Endodermal cell (in vitro differentiated cells): Measurements from ENCODE around the gene MAPKAPK3. TPM values are rescaled to one million over a fixed set of nuclear protein-coding genes. Genes with fewer than 3 reads are reported as not detected.

Experiments used
- DNase-seq: peaks from one replicate; pipeline ENCODE4 v3.0.0-alpha.2; 2017
- H3K27ac ChIP-seq: 2 replicates; pipeline ENCODE4 v1.5.1; 2013; ENCODE audit warnings: mild to moderate bottlenecking, low read depth, low read length, moderate library complexity
- H3K27me3 ChIP-seq: 2 replicates; pipeline ENCODE4 v1.6.1; 2013; ENCODE audit warnings: mild to moderate bottlenecking, low read length, moderate library complexity; ENCODE audit not compliant: insufficient read depth, control insufficient read depth, poor library complexity, severe bottlenecking
- H3K36me3 ChIP-seq: 2 replicates; pipeline ENCODE4 v1.7.0; 2013; ENCODE audit warnings: mild to moderate bottlenecking, low read length, moderate library complexity; ENCODE audit not compliant: control insufficient read depth, insufficient read depth
- H3K4me1 ChIP-seq: one replicate; pipeline ENCODE4 v1.7.0; 2013; ENCODE audit warnings: low read length; ENCODE audit not compliant: control insufficient read depth, insufficient read depth
- H3K4me3 ChIP-seq: 2 replicates; pipeline ENCODE4 v1.5.1; 2013; ENCODE audit warnings: mild to moderate bottlenecking, low read length, moderate library complexity
- H3K9ac ChIP-seq: 2 replicates; pipeline ENCODE4 v1.6.1; 2013; ENCODE audit warnings: mild to moderate bottlenecking, low read length, moderate library complexity; ENCODE audit not compliant: poor library complexity, severe bottlenecking; ENCODE audit errors: extremely low read depth
- H3K9me3 ChIP-seq: 2 replicates; pipeline ENCODE4 v1.6.1; 2013; ENCODE audit warnings: mild to moderate bottlenecking, low read length, moderate library complexity; ENCODE audit not compliant: control insufficient read depth
- H3K27ac Mint-ChIP-seq: 2 replicates; pipeline ENCODE4 v1.8.0; 2020; ENCODE audit warnings: mixed read lengths
- H3K27me3 Mint-ChIP-seq: 2 replicates; pipeline ENCODE4 v1.8.0; 2021; ENCODE audit warnings: mild to moderate bottlenecking, mixed read lengths; ENCODE audit not compliant: insufficient read depth
- H3K36me3 Mint-ChIP-seq: 2 replicates; pipeline ENCODE4 v1.8.0; 2020; ENCODE audit warnings: low read depth, mixed read lengths
- H3K4me1 Mint-ChIP-seq: 2 replicates; pipeline ENCODE4 v1.8.0; 2020; ENCODE audit warnings: mixed read lengths
- H3K4me3 Mint-ChIP-seq: 2 replicates; pipeline ENCODE4 v1.8.0; 2020; ENCODE audit warnings: mild to moderate bottlenecking, moderate library complexity, mixed read lengths
- H3K9me3 Mint-ChIP-seq: 2 replicates; pipeline ENCODE4 v1.8.0; 2020; ENCODE audit warnings: mild to moderate bottlenecking, mixed read lengths
- WGBS, 2 experiments: methylation state at CpG; one replicate each; pipeline versions ENCODE4 v1.1.5 to v1.1.7; 2013; ENCODE audit warnings: missing lambda C conversion rate in 2 of 2, mixed read lengths in 1 of 2; ENCODE audit not compliant: insufficient coverage in 1 of 2, insufficient read length in 1 of 2; 5-methylcytosine and 5-hydroxymethylcytosine counted together
- total RNA-seq, 2 donors: library from RNA; stranded (reverse); fragmentation: NEBNext Ultra II Directional in 1 of 2; extraction: Animal tissue kit (Norgen Biotek cat#: 25700) in 1 of 2; gene quantifications; 2 replicates in 1 of 2; 3 replicates in 1 of 2; pipeline ENCODE4 v1.2.1, GENCODE V29; 2021
- TF ChIP-seq, protein P1 (sequence below): fragments of 200-600 bp; sonication (generic); conservative IDR thresholded peaks from 2 replicates; pipeline ENCODE4 v1.5.0; 2021; ENCODE audit warnings: antibody characterized with exemption, mild to moderate bottlenecking

Gene MAPKAPK3
- total RNA-seq, 2 donors from 2014 or later, result 37.2 to 39.7 TPM

- Histone ChIP-seq H3K36me3 (peaks cover 6% of the 10 kb centered on the region), H3K27ac (no peak overlapping the region), H3K9ac (no peak overlapping the region), H3K4me1 (no peaks in the 10 kb centered on the region), H3K9me3 (no peaks in the 10 kb centered on the region), H3K27me3 (peaks cover 6% of the 10 kb centered on the region), H3K4me3 (no peak overlapping the region)
- Mint-ChIP-seq H3K27ac (no peak overlapping the region), H3K27me3 (peaks cover 13% of the 10 kb centered on the region), H3K4me3 (no peak overlapping the region), H3K9me3 (no peaks in the 10 kb centered on the region), H3K36me3 (no peaks in the 10 kb centered on the region), H3K4me1 (peaks cover 4% of the 10 kb centered on the region)
- TF ChIP-seq, protein P1, sequence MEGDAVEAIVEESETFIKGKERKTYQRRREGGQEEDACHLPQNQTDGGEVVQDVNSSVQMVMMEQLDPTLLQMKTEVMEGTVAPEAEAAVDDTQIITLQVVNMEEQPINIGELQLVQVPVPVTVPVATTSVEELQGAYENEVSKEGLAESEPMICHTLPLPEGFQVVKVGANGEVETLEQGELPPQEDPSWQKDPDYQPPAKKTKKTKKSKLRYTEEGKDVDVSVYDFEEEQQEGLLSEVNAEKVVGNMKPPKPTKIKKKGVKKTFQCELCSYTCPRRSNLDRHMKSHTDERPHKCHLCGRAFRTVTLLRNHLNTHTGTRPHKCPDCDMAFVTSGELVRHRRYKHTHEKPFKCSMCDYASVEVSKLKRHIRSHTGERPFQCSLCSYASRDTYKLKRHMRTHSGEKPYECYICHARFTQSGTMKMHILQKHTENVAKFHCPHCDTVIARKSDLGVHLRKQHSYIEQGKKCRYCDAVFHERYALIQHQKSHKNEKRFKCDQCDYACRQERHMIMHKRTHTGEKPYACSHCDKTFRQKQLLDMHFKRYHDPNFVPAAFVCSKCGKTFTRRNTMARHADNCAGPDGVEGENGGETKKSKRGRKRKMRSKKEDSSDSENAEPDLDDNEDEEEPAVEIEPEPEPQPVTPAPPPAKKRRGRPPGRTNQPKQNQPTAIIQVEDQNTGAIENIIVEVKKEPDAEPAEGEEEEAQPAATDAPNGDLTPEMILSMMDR, result no peak
- WGBS, 2 experiments, result 89 to 91% methylated on average over 4 to 5 of the region's 5 CpGs
- no peak for DNase-seq
These were observed 11.0 kb upstream of the MAPKAPK3 start for GRCh38 chr3:50605901-50606326.

- no peak overlapping the region for H3K9ac ChIP-seq
- H3K4me3 ChIP-seq, result no peak overlapping the region
- H3K27me3 ChIP-seq, result peaks cover 7% of the 10 kb centered on the region
- no peak for DNase-seq
- no peaks in the 10 kb centered on the region for H3K9me3 Mint-ChIP-seq
- WGBS, 2 experiments, result 75 to 81% methylated on average over 5 to 6 of the region's 6 CpGs
- no peaks in the 10 kb centered on the region for H3K36me3 Mint-ChIP-seq
- H3K4me1 ChIP-seq, result no peaks in the 10 kb centered on the region
- H3K36me3 ChIP-seq, result peaks cover 6% of the 10 kb centered on the region
- H3K4me1 Mint-ChIP-seq, result peaks cover 4% of the 10 kb centered on the region
- H3K27ac ChIP-seq, result no peak overlapping the region
- H3K27ac Mint-ChIP-seq, result no peak overlapping the region
- peaks cover 19% of the 10 kb centered on the region for H3K27me3 Mint-ChIP-seq
- no peak overlapping the region for H3K4me3 Mint-ChIP-seq
- no peaks in the 10 kb centered on the region for H3K9me3 ChIP-seq
- TF ChIP-seq, protein P1, result no peak
These were observed 10.4 kb upstream of the MAPKAPK3 start for GRCh38 chr3:50606596-50606995.

GRCh38 chr3:50607271-50608091 lies 9.5 kb upstream of the MAPKAPK3 start:
- 92 to 95% methylated on average over 18 to 29 of the region's 29 CpGs for WGBS, 2 experiments
- H3K9me3 ChIP-seq, result no peaks in the 10 kb centered on the region
- Mint-ChIP-seq H3K36me3 (no peaks in the 10 kb centered on the region), H3K4me1 (peaks cover 10% of the 10 kb centered on the region), H3K9me3 (no peaks in the 10 kb centered on the region), H3K27ac (no peak overlapping the region), H3K4me3 (no peak overlapping the region), H3K27me3 (peaks cover 25% of the 10 kb centered on the region)
- TF ChIP-seq, protein P1, result no peak
- H3K27me3 ChIP-seq, result peaks cover 8% of the 10 kb centered on the region
- H3K27ac ChIP-seq, result no peak overlapping the region
- no peak for DNase-seq
- no peak overlapping the region for H3K9ac ChIP-seq
- peaks cover 6% of the 10 kb centered on the region for H3K36me3 ChIP-seq
- H3K4me3 ChIP-seq, result no peak overlapping the region
- H3K4me1 ChIP-seq, result no peaks in the 10 kb centered on the region
